Endothelial cell of umbilical vein (primary cell): ENCODE data around the gene CLNK. TPM values are rescaled to one million over a fixed set of nuclear protein-coding genes. Genes with fewer than 3 reads are reported as not detected.

Experiments
- BruUV-seq: library from RNA; stranded (reverse); fragments of 400-500 nt; replicated peaks from 2 replicates; lab custom pipeline; 2021; lab: Mats Ljungman, UMichigan
- CTCF ChIA-PET: fragments of 300-600, 350-600 bp; sonication (Branson Sonifier 250); formaldehyde crosslinking; loops from one replicate; lab custom pipeline; 2021; ENCODE audit warnings: antibody characterized with exemption, inconsistent platforms; lab: Charles Lee
- POLR2A ChIA-PET: fragments of 300-600, 350-600 bp; sonication (Branson Sonifier 250); formaldehyde crosslinking; loops from one replicate; lab custom pipeline; 2021; ENCODE audit warnings: antibody characterized with exemption, inconsistent platforms; lab: Charles Lee
- DNase-seq: peaks from one replicate; pipeline ENCODE4 v3.0.0-alpha.2; 2011; ENCODE audit warnings: low read depth, low spot score
- FAIRE-seq: peaks from 2 replicates; lab custom pipeline; 2011; peaks lifted over from hg19 to GRCh38; lab: Jason Lieb, UNC
- H2AFZ ChIP-seq: 2 replicates; pipeline ENCODE4 v1.6.0; 2012; ENCODE audit warnings: low read depth, low read length, control low read depth, inconsistent platforms
- H3K27ac ChIP-seq: 2 replicates; pipeline ENCODE4 v1.5.1; 2011; ENCODE audit warnings: low read depth, mild to moderate bottlenecking, control low read depth, low read length, moderate library complexity; ENCODE audit not compliant: insufficient read depth
- H3K27me3 ChIP-seq, 2 experiments: 2 replicates each; pipeline versions ENCODE4 v1.6.0 to v1.6.1; 2011; ENCODE audit warnings: low read length in 2 of 2, mixed read lengths in 1 of 2; ENCODE audit not compliant: control insufficient read depth in 2 of 2, insufficient read depth in 2 of 2
- H3K36me3 ChIP-seq, 2 experiments: 2 replicates in 1 of 2; 3 replicates in 1 of 2; pipeline ENCODE4 v1.5.1; 2011; ENCODE audit warnings: low read length in 2 of 2, mild to moderate bottlenecking in 1 of 2, moderate library complexity in 1 of 2; ENCODE audit not compliant: control insufficient read depth in 2 of 2, insufficient read depth in 2 of 2; ENCODE audit errors: extremely low read depth in 1 of 2
- H3K4me1 ChIP-seq: 3 replicates; pipeline ENCODE4 v1.5.1; 2011; ENCODE audit warnings: mild to moderate bottlenecking, low read length; ENCODE audit not compliant: control insufficient read depth, insufficient read depth; ENCODE audit errors: extremely low read depth
- H3K4me2 ChIP-seq: 2 replicates; pipeline ENCODE4 v1.6.1; 2011; ENCODE audit warnings: low read length, control low read depth, mixed read lengths; ENCODE audit not compliant: insufficient read depth
- H3K4me3 ChIP-seq, 3 experiments: fragments of 200-600 bp in 1 of 3; sonication (generic), shearing (Covaris generic) in 1 of 3; replicated peaks in 1 of 3; 2 replicates each; pipeline ENCODE4 v1.5.1; 2011 to 2016; ENCODE audit warnings: control low read depth in 3 of 3, low read length in 3 of 3, mild to moderate bottlenecking in 2 of 3, inconsistent platforms in 1 of 3, low read depth in 1 of 3, moderate library complexity in 1 of 3; ENCODE audit not compliant: insufficient read depth in 1 of 3
- H3K79me2 ChIP-seq: 2 replicates; pipeline ENCODE4 v1.6.0; 2012; ENCODE audit warnings: low read length, inconsistent platforms; ENCODE audit not compliant: control insufficient read depth, insufficient read depth
- H3K9ac ChIP-seq: replicated peaks from 2 replicates; pipeline ENCODE3; 2011; ENCODE audit warnings: low read length, control low read depth; ENCODE audit not compliant: insufficient read depth; ENCODE audit errors: extremely low read depth
- H3K9me1 ChIP-seq: replicated peaks from 3 replicates; pipeline ENCODE4 v1.6.0; 2011; ENCODE audit warnings: mild to moderate bottlenecking, low read length; ENCODE audit not compliant: control insufficient read depth, insufficient read depth; ENCODE audit errors: extremely low read depth
- H3K9me3 ChIP-seq: replicated peaks from 2 replicates; pipeline ENCODE4 v1.5.1; 2012; ENCODE audit warnings: low read length, inconsistent platforms; ENCODE audit not compliant: control insufficient read depth, insufficient read depth
- H4K20me1 ChIP-seq: replicated peaks from 2 replicates; pipeline ENCODE3; 2011; ENCODE audit warnings: mild to moderate bottlenecking, low read length; ENCODE audit not compliant: control insufficient read depth, insufficient read depth; ENCODE audit errors: extremely low read depth
- CTCF ChIP-seq, 2 donors: IDR thresholded peaks; 1 replicate in 1 of 2; 2 replicates in 1 of 2; pipeline ENCODE4 v1.5.1; 2011; ENCODE audit warnings: low read length in 2 of 2, mild to moderate bottlenecking in 2 of 2, moderate library complexity in 2 of 2, control low read depth in 1 of 2, inconsistent platforms in 1 of 2, low read depth in 1 of 2; ENCODE audit not compliant: insufficient read depth in 1 of 2; ENCODE audit errors: extremely low read depth in 1 of 2
- EZH2 ChIP-seq: IDR thresholded peaks from 2 replicates; pipeline ENCODE4 v1.6.1; 2012; ENCODE audit warnings: borderline replicate concordance, low read depth, mild to moderate bottlenecking, moderate library complexity, low read length, inconsistent platforms; ENCODE audit not compliant: severe bottlenecking
- FOS ChIP-seq: IDR thresholded peaks from 2 replicates; pipeline ENCODE4 v1.6.1; 2011; ENCODE audit warnings: mild to moderate bottlenecking, low read length, moderate library complexity, borderline replicate concordance; ENCODE audit not compliant: insufficient read depth
- GATA2 ChIP-seq: IDR thresholded peaks from 2 replicates; pipeline ENCODE4 v1.7.0; 2011; ENCODE audit warnings: low read depth, mild to moderate bottlenecking, moderate library complexity, mixed read lengths, low read length; ENCODE audit not compliant: insufficient read length, insufficient read depth
- JUN ChIP-seq: IDR thresholded peaks from 2 replicates; pipeline ENCODE4 v1.6.1; 2011; ENCODE audit warnings: borderline replicate concordance, low read depth; ENCODE audit not compliant: insufficient read length, insufficient read depth
- MAX ChIP-seq: IDR thresholded peaks from 2 replicates; pipeline ENCODE4 v1.6.1; 2011; ENCODE audit not compliant: insufficient read depth, insufficient read length
- MYC ChIP-seq: IDR thresholded peaks from one replicate; pipeline ENCODE4 v1.6.1; 2011; ENCODE audit warnings: mild to moderate bottlenecking, low read depth, low read length
- POLR2A ChIP-seq: IDR thresholded peaks from 2 replicates; pipeline ENCODE4 v1.6.1; 2012; ENCODE audit warnings: low read depth, mild to moderate bottlenecking, control low read depth, low read length
- POLR2AphosphoS5 ChIP-seq: IDR thresholded peaks from 2 replicates; pipeline ENCODE4 v1.6.1; 2012; ENCODE audit warnings: low read depth, mild to moderate bottlenecking, control low read depth, low read length, moderate library complexity; ENCODE audit not compliant: insufficient read depth
- dilution Hi-C: fragments of 300-500 bp; cut with MboI; formaldehyde crosslinking; loops from one replicate; pipeline ENCODE4 v1.15.0; 2019; ENCODE audit warnings: low sequenced_read_pairs; ENCODE audit not compliant: extremely low pct_ligation_motif_present
- intact Hi-C: fragments of 100-400 bp; cut with micrococcal nuclease; formaldehyde crosslinking; loops from one replicate; pipeline ENCODE4 v1.10.0; 2022
- polyA plus RNA-seq, 4 experiments: library from polyadenylated mRNA; depleted of rRNA in 3 of 4; stranded (reverse) in 3 of 4; unstranded in 1 of 4; fragments of >200 nt; gene quantifications; 2 replicates each; pipeline versions ENCODE4 v1.2.1 to v1.2.3, GENCODE V29; 2011 to 2012; ENCODE audit warnings: missing spikeins in 1 of 4
- total RNA-seq: library from RNA; stranded (reverse); gene quantifications from 2 replicates; pipeline ENCODE4 v1.2.3, GENCODE V29; 2021

CLNK gene
- total and polyA plus RNA-seq, 2 donors (not counting 3 experiments of a cell fraction or from before 2014, with no cell fraction given) = not detected

GRCh38 chr4:10688846-10689245, 4.3 kb upstream of the CLNK start:
- Histone ChIP-seq H2AFZ (no peak overlapping the region), H3K9me1 (no peaks in the 10 kb centered on the region), H3K4me1 (no peaks in the 10 kb centered on the region), H3K9ac (no peak overlapping the region), H3K79me2 (no peaks in the 10 kb centered on the region), H3K4me3 (no peak overlapping the region), H3K36me3 (no peaks in the 10 kb centered on the region), H4K20me1 (no peaks in the 10 kb centered on the region), H3K4me2 (no peak overlapping the region), H3K9me3 (no peaks in the 10 kb centered on the region), H3K27me3 (peaks cover 0 to 2% of the 10 kb centered on the region in 2 experiments), H3K27ac (no peak overlapping the region)
- dilution Hi-C loops = no loop called here
- intact Hi-C loops = no loop called here
- FAIRE-seq (no peak), DNase-seq (no peak)
- ChIA-PET POLR2A (no interaction called here), CTCF (no interaction called here)
- no TSS peak for BruUV-seq
- no peak for TF ChIP-seq EZH2
- no peak for TF ChIP-seq MAX
- TF ChIP-seq POLR2A = no peak
- TF ChIP-seq FOS = no peak
- no peak for TF ChIP-seq CTCF (IDR thresholded peaks at IDR 0.05; ENCODE audit: extremely low read depth in 1 of 2, insufficient read depth in 1 of 2, low read depth in 1 of 2, low read length in 2 of 2)
- TF ChIP-seq MYC = no peak
- no peak for TF ChIP-seq JUN
- TF ChIP-seq GATA2 = no peak
- no peak for TF ChIP-seq POLR2AphosphoS5
